ENCODE measurements around the gene PITPNB. TPM values are rescaled to one million over a fixed set of nuclear protein-coding genes. Genes with fewer than 3 reads are reported as not detected.

PITPNB gene
- polyA plus RNA-seq, 1 donor (not counting 4 experiments of a cell fraction or from before 2014, with no cell fraction given): 81.6 TPM

DNA sequence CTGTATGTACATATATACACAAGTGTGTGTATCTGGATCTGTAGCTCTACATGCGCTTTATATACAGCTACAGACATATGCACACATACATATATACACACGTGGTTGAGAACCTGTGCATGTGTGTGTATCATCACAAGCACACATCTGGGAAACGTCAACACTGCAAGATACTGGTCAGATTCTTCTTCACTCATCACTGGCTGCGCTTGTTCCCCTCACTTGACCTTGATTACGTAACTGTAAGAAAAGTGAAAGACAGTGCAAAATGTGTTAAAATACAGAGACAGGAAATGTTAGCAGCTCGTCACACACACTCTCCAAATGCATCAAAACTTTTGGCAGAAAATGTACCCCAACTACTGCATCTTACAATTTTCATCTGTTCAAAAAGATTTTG is 65.6 kb downstream of the PITPNB start:
- no peak for TF ChIP-seq CTCF (optimal IDR thresholded peaks at IDR 0.05 in 1 of 3, IDR thresholded peaks at IDR 0.05 in 1 of 3, conservative IDR thresholded peaks at IDR 0.05 in 1 of 3; ENCODE audit: extremely low read depth in 1 of 3, insufficient read depth in 2 of 3, low read length in 3 of 3)
- no peak for TF ChIP-seq EZH2 (IDR thresholded peaks at IDR 0.05; ENCODE audit: low read length)
- no peaks in the 10 kb centered on the region for H3K27me3 ChIP-seq (ENCODE audit: control insufficient read depth, extremely low read depth, insufficient read depth, low read length)
- H3K79me2 ChIP-seq (ENCODE audit: control insufficient read depth, insufficient read depth, low read length): peaks cover 5% of the 10 kb centered on the region
- H4K20me1 ChIP-seq (ENCODE audit: control insufficient read depth, extremely low read depth, insufficient read depth, low read length): peaks cover 6% of the 10 kb centered on the region
- dilution Hi-C loops (cut with MboI; ENCODE audit: extremely low pct_ligation_motif_present, low sequenced_read_pairs): no loop called here
- FAIRE-seq (no peak), DNase-seq (ENCODE audit: low read depth, low spot score) (no peak)
- no peak overlapping the region for H2AFZ ChIP-seq (ENCODE audit: control insufficient read depth, low read length)
- H3K36me3 ChIP-seq (ENCODE audit: control insufficient read depth in 2 of 2, extremely low read depth in 1 of 2, insufficient read depth in 2 of 2, low read length in 2 of 2): peaks cover 42 to 66% of the 10 kb centered on the region in 2 experiments
- H3K4me3 ChIP-seq (ENCODE audit: control insufficient read depth in 2 of 3, extremely low read depth in 1 of 3, insufficient read depth in 2 of 3, low read depth in 1 of 3, low read length in 3 of 3): no peak overlapping the region
- no peak overlapping the region for H3K4me2 ChIP-seq (ENCODE audit: control insufficient read depth, extremely low read depth, insufficient read depth, low read depth, low read length)
- no peaks in the 10 kb centered on the region for H3K9me1 ChIP-seq (ENCODE audit: control insufficient read depth, extremely low read depth, insufficient read depth, low read length)
- H3K9ac ChIP-seq (ENCODE audit: control insufficient read depth, extremely low read depth, insufficient read depth, low read length): no peak overlapping the region
- no peaks in the 10 kb centered on the region for H3K4me1 ChIP-seq (ENCODE audit: control insufficient read depth, extremely low read depth, insufficient read depth, low read length)
- H3K9me3 ChIP-seq (ENCODE audit: control insufficient read depth, low read depth, low read length): no peaks in the 10 kb centered on the region
- H3K27ac ChIP-seq (ENCODE audit: control insufficient read depth, insufficient read depth, low read length): no peak overlapping the region

- FAIRE-seq: no peak
Measured at GRCh38 chr22:27851974-27852746, 66.9 kb downstream of the PITPNB start.

More at GRCh38 chr22:27851974-27852746, 66.9 kb downstream of the PITPNB start:
- H3K27ac ChIP-seq (ENCODE audit: control insufficient read depth, insufficient read depth, low read length): no peak overlapping the region
- no peak overlapping the region for H3K4me2 ChIP-seq (ENCODE audit: control insufficient read depth, extremely low read depth, insufficient read depth, low read depth, low read length)
- H3K4me3 ChIP-seq (ENCODE audit: control insufficient read depth in 2 of 3, extremely low read depth in 1 of 3, insufficient read depth in 2 of 3, low read depth in 1 of 3, low read length in 3 of 3): no peak overlapping the region
- H3K27me3 ChIP-seq (ENCODE audit: control insufficient read depth, extremely low read depth, insufficient read depth, low read length): no peaks in the 10 kb centered on the region
- no peaks in the 10 kb centered on the region for H3K9me1 ChIP-seq (ENCODE audit: control insufficient read depth, extremely low read depth, insufficient read depth, low read length)
- H3K36me3 ChIP-seq (ENCODE audit: control insufficient read depth in 2 of 2, extremely low read depth in 1 of 2, insufficient read depth in 2 of 2, low read length in 2 of 2): peaks cover 38 to 54% of the 10 kb centered on the region in 2 experiments
- no peaks in the 10 kb centered on the region for H3K9me3 ChIP-seq (ENCODE audit: control insufficient read depth, low read depth, low read length)
- dilution Hi-C loops (cut with MboI; ENCODE audit: extremely low pct_ligation_motif_present, low sequenced_read_pairs): no loop called here
- H3K9ac ChIP-seq (ENCODE audit: control insufficient read depth, extremely low read depth, insufficient read depth, low read length): no peak overlapping the region
- no peak for DNase-seq (ENCODE audit: low read depth, low spot score)
- TF ChIP-seq EZH2 (IDR thresholded peaks at IDR 0.05; ENCODE audit: low read length): no peak
- no peak for TF ChIP-seq CTCF (optimal IDR thresholded peaks at IDR 0.05 in 1 of 3, IDR thresholded peaks at IDR 0.05 in 1 of 3, conservative IDR thresholded peaks at IDR 0.05 in 1 of 3; ENCODE audit: extremely low read depth in 1 of 3, insufficient read depth in 2 of 3, low read length in 3 of 3)
- H3K4me1 ChIP-seq (ENCODE audit: control insufficient read depth, extremely low read depth, insufficient read depth, low read length): no peaks in the 10 kb centered on the region
- no peaks in the 10 kb centered on the region for H3K79me2 ChIP-seq (ENCODE audit: control insufficient read depth, insufficient read depth, low read length)
- H2AFZ ChIP-seq (ENCODE audit: control insufficient read depth, low read length): no peak overlapping the region
- peaks cover 6% of the 10 kb centered on the region for H4K20me1 ChIP-seq (ENCODE audit: control insufficient read depth, extremely low read depth, insufficient read depth, low read length)

All from keratinocyte (primary cell).